Ishikawa (cell line): ENCODE measurements around the gene SHISA8.

Source experiments
- CEBPB ChIP-seq: IDR thresholded peaks from 2 replicates; pipeline ENCODE4 v1.6.1; 2012
- EGR1 ChIP-seq: IDR thresholded peaks from 2 replicates; pipeline ENCODE4 v1.6.1; 2012
- EP300 ChIP-seq: IDR thresholded peaks from 2 replicates; pipeline ENCODE4 v1.6.1; 2012; ENCODE audit warnings: borderline replicate concordance
- FOXM1 ChIP-seq: IDR thresholded peaks from 2 replicates; pipeline ENCODE4 v1.6.1; 2012; ENCODE audit warnings: low read depth, borderline replicate concordance
- MAX ChIP-seq: IDR thresholded peaks from 2 replicates; pipeline ENCODE4 v1.6.1; 2012
- NFIC ChIP-seq: IDR thresholded peaks from 2 replicates; pipeline ENCODE4 v1.6.1; 2012
- RAD21 ChIP-seq: IDR thresholded peaks from 2 replicates; pipeline ENCODE4 v1.6.1; 2012; ENCODE audit warnings: low read depth
- TAF1 ChIP-seq: IDR thresholded peaks from 2 replicates; pipeline ENCODE4 v1.6.1; 2012; ENCODE audit warnings: low read depth, mild to moderate bottlenecking
- TCF12 ChIP-seq: IDR thresholded peaks from 2 replicates; pipeline ENCODE4 v1.6.1; 2012; ENCODE audit warnings: low read depth
- TEAD4 ChIP-seq: IDR thresholded peaks from 2 replicates; pipeline ENCODE4 v1.6.1; 2012
- USF1 ChIP-seq: IDR thresholded peaks from 2 replicates; pipeline ENCODE4 v1.6.1; 2012
- YY1 ChIP-seq: IDR thresholded peaks from 2 replicates; pipeline ENCODE4 v1.6.1; 2012; ENCODE audit warnings: low read depth
- ZBTB7A ChIP-seq: IDR thresholded peaks from 2 replicates; pipeline ENCODE4 v1.6.1; 2012; ENCODE audit warnings: low read depth

- TF ChIP-seq CEBPB = no peak
- TF ChIP-seq MAX = peak; percentile 42; the same call in 1 of the 2 replicates
- TF ChIP-seq YY1 = no peak
- TF ChIP-seq ZBTB7A = 0 out of 2 replicates have a peak, but pooled peaks have one; percentile 12
- TF ChIP-seq TEAD4 = no peak; the same call in 1 of the 2 replicates
- no peak for TF ChIP-seq EGR1
- TF ChIP-seq TCF12 = no peak
- peak; percentile 48; the same call in 1 of the 2 replicates for TF ChIP-seq EP300
- TF ChIP-seq NFIC = peak; percentile 94
- no peak for TF ChIP-seq USF1
- no peak for TF ChIP-seq TAF1
- TF ChIP-seq FOXM1 = no peak
- no peak for TF ChIP-seq RAD21
Observed at GRCh38 chr22:41917903-41918791, 3.3 kb upstream of the SHISA8 start.
